ENCODE results near the gene HIP1R.

- TF ChIP-seq SMC3 (IDR thresholded peaks at IDR 0.05; ENCODE audit: borderline replicate concordance, low read length) (no peak), ATF3 (IDR thresholded peaks at IDR 0.05; ENCODE audit: borderline replicate concordance, extremely low read depth, low read depth, low read length) (no peak), ZSCAN29 (IDR thresholded peaks at IDR 0.05) (no peak), CREB1 (IDR thresholded peaks at IDR 0.05; ENCODE audit: low read depth) (no peak)
- TF ChIP-seq, protein P1, sequence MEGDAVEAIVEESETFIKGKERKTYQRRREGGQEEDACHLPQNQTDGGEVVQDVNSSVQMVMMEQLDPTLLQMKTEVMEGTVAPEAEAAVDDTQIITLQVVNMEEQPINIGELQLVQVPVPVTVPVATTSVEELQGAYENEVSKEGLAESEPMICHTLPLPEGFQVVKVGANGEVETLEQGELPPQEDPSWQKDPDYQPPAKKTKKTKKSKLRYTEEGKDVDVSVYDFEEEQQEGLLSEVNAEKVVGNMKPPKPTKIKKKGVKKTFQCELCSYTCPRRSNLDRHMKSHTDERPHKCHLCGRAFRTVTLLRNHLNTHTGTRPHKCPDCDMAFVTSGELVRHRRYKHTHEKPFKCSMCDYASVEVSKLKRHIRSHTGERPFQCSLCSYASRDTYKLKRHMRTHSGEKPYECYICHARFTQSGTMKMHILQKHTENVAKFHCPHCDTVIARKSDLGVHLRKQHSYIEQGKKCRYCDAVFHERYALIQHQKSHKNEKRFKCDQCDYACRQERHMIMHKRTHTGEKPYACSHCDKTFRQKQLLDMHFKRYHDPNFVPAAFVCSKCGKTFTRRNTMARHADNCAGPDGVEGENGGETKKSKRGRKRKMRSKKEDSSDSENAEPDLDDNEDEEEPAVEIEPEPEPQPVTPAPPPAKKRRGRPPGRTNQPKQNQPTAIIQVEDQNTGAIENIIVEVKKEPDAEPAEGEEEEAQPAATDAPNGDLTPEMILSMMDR (IDR thresholded peaks at IDR 0.05 in 2 of 3, conservative IDR thresholded peaks at IDR 0.05 in 1 of 3; ENCODE audit: control insufficient read depth in 2 of 3, extremely low read depth in 1 of 3, insufficient read depth in 1 of 3, low read depth in 3 of 3, low read length in 3 of 3), result no peak
Observed at GRCh38 chr12:122849352-122850047, 14.2 kb downstream of the HIP1R start.

All from GM12878 (cell line).